CD8-positive, alpha-beta memory T cell (primary cell): Measurements from ENCODE around the gene NDUFS5. TPM values are rescaled to one million over a fixed set of nuclear protein-coding genes. Genes with fewer than 3 reads are reported as not detected.
"Not testable (repeated sequence)": the region's sequence is repeated elsewhere in the genome, so short reads cannot be mapped to it uniquely, and the experiment has no call there.

Experiments used
- CTCF ChIA-PET: fragments of 350-600 bp; sonication (Branson Sonifier 250); formaldehyde crosslinking; loops from one replicate; lab custom pipeline; 2021; ENCODE audit warnings: antibody characterized with exemption; lab: Charles Lee
- POLR2A ChIA-PET: fragments of 350-600 bp; sonication (Branson Sonifier 250); formaldehyde crosslinking; loops from one replicate; lab custom pipeline; 2021; ENCODE audit warnings: antibody characterized with exemption; lab: Charles Lee
- DNase-seq, 5 donors: peaks; one replicate each; pipeline versions ENCODE4 v3.0.0 to v3.0.0-alpha.2; 2020 to 2022; ENCODE audit warnings: mixed read lengths in 1 of 5
- H3K27ac ChIP-seq: one replicate; pipeline ENCODE4 v1.7.0; 2013; ENCODE audit warnings: low read depth, mild to moderate bottlenecking, low read length, moderate library complexity
- H3K27me3 ChIP-seq: 2 replicates; pipeline ENCODE4 v1.7.0; 2013; ENCODE audit warnings: low read length, mild to moderate bottlenecking; ENCODE audit not compliant: insufficient read depth, poor library complexity, severe bottlenecking
- H3K36me3 ChIP-seq: 2 replicates; pipeline ENCODE4 v1.7.0; 2013; ENCODE audit warnings: mild to moderate bottlenecking, low read length, moderate library complexity; ENCODE audit not compliant: insufficient read depth
- H3K4me1 ChIP-seq: 2 replicates; pipeline ENCODE4 v1.7.0; 2013; ENCODE audit warnings: mild to moderate bottlenecking, low read length, moderate library complexity; ENCODE audit not compliant: insufficient read depth
- H3K4me3 ChIP-seq: 2 replicates; pipeline ENCODE4 v1.7.0; 2013; ENCODE audit warnings: mild to moderate bottlenecking, low read length
- H3K9me3 ChIP-seq: 2 replicates; pipeline ENCODE4 v1.7.0; 2013; ENCODE audit warnings: mild to moderate bottlenecking, low read length
- H3K27ac Mint-ChIP-seq, 8 donors: one replicate each; pipeline ENCODE4 v1.8.0; 2020 to 2021; ENCODE audit warnings: mixed read lengths in 8 of 8, mild to moderate bottlenecking in 6 of 8, inconsistent platforms in 3 of 8, moderate library complexity in 3 of 8
- H3K27me3 Mint-ChIP-seq, 2 donors: one replicate each; pipeline ENCODE4 v1.8.0; 2020 to 2021; ENCODE audit warnings: mixed read lengths in 2 of 2, mild to moderate bottlenecking in 1 of 2, moderate library complexity in 1 of 2
- H3K36me3 Mint-ChIP-seq, 3 donors: one replicate each; pipeline ENCODE4 v1.8.0; 2020 to 2021; ENCODE audit warnings: mixed read lengths in 3 of 3, inconsistent platforms in 1 of 3, mild to moderate bottlenecking in 1 of 3
- H3K4me1 Mint-ChIP-seq, 3 donors: one replicate each; pipeline ENCODE4 v1.8.0; 2020 to 2021; ENCODE audit warnings: mixed read lengths in 3 of 3, inconsistent platforms in 1 of 3, mild to moderate bottlenecking in 1 of 3
- H3K4me3 Mint-ChIP-seq, 7 donors: one replicate each; pipeline ENCODE4 v1.8.0; 2020 to 2021; ENCODE audit warnings: mixed read lengths in 7 of 7, mild to moderate bottlenecking in 6 of 7, moderate library complexity in 4 of 7, inconsistent platforms in 2 of 7
- H3K9me3 Mint-ChIP-seq, 5 donors: one replicate each; pipeline ENCODE4 v1.8.0; 2020 to 2022; ENCODE audit warnings: mixed read lengths in 5 of 5, mild to moderate bottlenecking in 3 of 5, moderate library complexity in 2 of 5, inconsistent platforms in 1 of 5
- polyA plus RNA-seq: library from polyadenylated mRNA; unstranded; fragments of 300-500 nt; fragmentation: Illumina TruSeq; gene quantifications from one replicate; pipeline ENCODE4 v1.2.3, GENCODE V29; 2021
- total RNA-seq, 2 experiments: library from RNA; stranded (reverse); gene quantifications; one replicate each; pipeline ENCODE4 v1.2.3, GENCODE V29; 2021

The NDUFS5 gene
- total and polyA plus RNA-seq, 3 experiments from 2014 or later: 174 to 594 (median 192) TPM

- H3K9me3 Mint-ChIP-seq, POLR2A ChIA-PET, H3K4me3 Mint-ChIP-seq, H3K36me3 ChIP-seq, H3K27me3 Mint-ChIP-seq, CTCF ChIA-PET, H3K4me1 ChIP-seq, H3K4me1 Mint-ChIP-seq, H3K27ac ChIP-seq, H3K9me3 ChIP-seq, H3K27ac Mint-ChIP-seq, H3K27me3 ChIP-seq, H3K36me3 Mint-ChIP-seq, H3K4me3 ChIP-seq, DNase-seq: not testable (repeated sequence)
Observed at GRCh38 chr1:39071557-39071956, 45.4 kb downstream of the NDUFS5 start.

- Mint-ChIP-seq H3K4me3 (no peak overlapping the region), H3K4me1 (peaks cover 0 to 6% (median 6%) of the 10 kb centered on the region in 3 donors), H3K9me3 (peaks cover 0 to 7% (median 0%) of the 10 kb centered on the region in 5 donors), H3K36me3 (no peaks in the 10 kb centered on the region), H3K27ac (no peak overlapping the region), H3K27me3 (peaks cover 12% of the 10 kb centered on the region in 2 donors)
- H3K9me3 ChIP-seq: no peaks in the 10 kb centered on the region
- CTCF ChIA-PET: interaction anchor here (1.6 to 2.0 kb wide), 2 partner anchors 16 to 22 kb away, joined by 7 to 8 read pairs; no protein-coding TSS in a partner anchor
- peaks cover 7% of the 10 kb centered on the region for H3K27me3 ChIP-seq
- H3K4me1 ChIP-seq: no peaks in the 10 kb centered on the region
- H3K36me3 ChIP-seq: no peaks in the 10 kb centered on the region
- POLR2A ChIA-PET: no interaction called here
- H3K27ac ChIP-seq: no peak overlapping the region
- DNase-seq: no peak
- no peak overlapping the region for H3K4me3 ChIP-seq
Observed at GRCh38 chr1:39076127-39076798, 50.1 kb downstream of the NDUFS5 start.

- Histone ChIP-seq H3K27ac (no peak overlapping the region), H3K27me3 (peaks cover 7% of the 10 kb centered on the region), H3K4me1 (no peaks in the 10 kb centered on the region), H3K4me3 (no peak overlapping the region), H3K36me3 (no peaks in the 10 kb centered on the region), H3K9me3 (no peaks in the 10 kb centered on the region)
- Mint-ChIP-seq H3K27ac (no peak overlapping the region), H3K4me3 (no peak overlapping the region), H3K27me3 (peaks cover 12% of the 10 kb centered on the region in 2 donors), H3K4me1 (peaks cover 0 to 6% (median 6%) of the 10 kb centered on the region in 3 donors), H3K9me3 (peaks cover 0 to 2% (median 0%) of the 10 kb centered on the region in 5 donors), H3K36me3 (no peaks in the 10 kb centered on the region)
- DNase-seq: no peak
- CTCF ChIA-PET: interaction anchor here (1.6 to 2.0 kb wide), 2 partner anchors 15 to 21 kb away, joined by 7 to 8 read pairs; no protein-coding TSS in a partner anchor
- POLR2A ChIA-PET: no interaction called here
Observed at GRCh38 chr1:39076799-39077148, 50.6 kb downstream of the NDUFS5 start.

- DNase-seq: no peak
- H3K27ac ChIP-seq: no peak overlapping the region
- peaks cover 17% of the 10 kb centered on the region for H3K27me3 ChIP-seq
- H3K4me1 ChIP-seq: no peaks in the 10 kb centered on the region
- POLR2A ChIA-PET: no interaction called here
- Mint-ChIP-seq H3K27me3 (peaks cover 35 to 40% of the 10 kb centered on the region in 2 donors), H3K36me3 (no peaks in the 10 kb centered on the region), H3K4me3 (peak overlapping the region; percentile 40 to 82 (median 67)), H3K9me3 (no peaks in the 10 kb centered on the region), H3K4me1 (peaks cover 0 to 13% (median 12%) of the 10 kb centered on the region in 3 donors), H3K27ac (peak overlapping the region in 2 of 8 donors; percentile 19 to 36)
- H3K36me3 ChIP-seq: no peaks in the 10 kb centered on the region
- CTCF ChIA-PET: no interaction called here
- H3K9me3 ChIP-seq: no peaks in the 10 kb centered on the region
- no peak overlapping the region for H3K4me3 ChIP-seq
Observed at GRCh38 chr1:39080269-39080826, 54.2 kb downstream of the NDUFS5 start.

- Histone ChIP-seq H3K4me3 (no peak overlapping the region), H3K4me1 (no peaks in the 10 kb centered on the region), H3K27me3 (peaks cover 17% of the 10 kb centered on the region), H3K27ac (no peak overlapping the region), H3K36me3 (no peaks in the 10 kb centered on the region), H3K9me3 (no peaks in the 10 kb centered on the region)
- POLR2A ChIA-PET: no interaction called here
- Mint-ChIP-seq H3K4me1 (peaks cover 0 to 13% (median 12%) of the 10 kb centered on the region in 3 donors), H3K27ac (peak overlapping the region in 2 of 8 donors; percentile 19 to 36), H3K9me3 (no peaks in the 10 kb centered on the region), H3K36me3 (no peaks in the 10 kb centered on the region), H3K4me3 (peak overlapping the region in 5 of 7 donors; percentile 61 to 82 (median 76)), H3K27me3 (peaks cover 35 to 40% of the 10 kb centered on the region in 2 donors)
- DNase-seq: no peak
- CTCF ChIA-PET: no interaction called here
Observed at GRCh38 chr1:39080831-39081270, 54.7 kb downstream of the NDUFS5 start.

- Mint-ChIP-seq H3K9me3 (no peaks in the 10 kb centered on the region), H3K36me3 (no peaks in the 10 kb centered on the region), H3K4me3 (no peak overlapping the region), H3K27me3 (peaks cover 37 to 40% of the 10 kb centered on the region in 2 donors), H3K4me1 (peaks cover 0 to 13% (median 12%) of the 10 kb centered on the region in 3 donors), H3K27ac (no peak overlapping the region)
- CTCF ChIA-PET: no interaction called here
- Histone ChIP-seq H3K4me1 (no peaks in the 10 kb centered on the region), H3K4me3 (no peak overlapping the region), H3K9me3 (no peaks in the 10 kb centered on the region), H3K27me3 (peaks cover 17% of the 10 kb centered on the region), H3K27ac (no peak overlapping the region), H3K36me3 (no peaks in the 10 kb centered on the region)
- DNase-seq: peak in 1 of 5 donors; percentile 18
- POLR2A ChIA-PET: no interaction called here
Observed at GRCh38 chr1:39081271-39082009, 55.3 kb downstream of the NDUFS5 start.

GRCh38 chr1:39082010-39082799, 56.1 kb downstream of the NDUFS5 start:
- ChIA-PET POLR2A (no interaction called here), CTCF (interaction anchor here (1.1 to 2.1 kb wide), 2 partner anchors 10 to 17 kb away, joined by 3 to 10 read pairs; no protein-coding TSS in a partner anchor)
- Mint-ChIP-seq H3K9me3 (no peaks in the 10 kb centered on the region), H3K4me3 (peak overlapping the region; percentile 50 to 88 (median 73)), H3K36me3 (no peaks in the 10 kb centered on the region), H3K4me1 (peaks cover 0 to 13% (median 12%) of the 10 kb centered on the region in 3 donors), H3K27me3 (peaks cover 37 to 40% of the 10 kb centered on the region in 2 donors), H3K27ac (peak overlapping the region in 1 of 8 donors; percentile 45)
- H3K9me3 ChIP-seq: no peaks in the 10 kb centered on the region
- DNase-seq: no peak
- H3K36me3 ChIP-seq: no peaks in the 10 kb centered on the region
- no peak overlapping the region for H3K27ac ChIP-seq
- no peaks in the 10 kb centered on the region for H3K4me1 ChIP-seq
- peaks cover 17% of the 10 kb centered on the region for H3K27me3 ChIP-seq
- no peak overlapping the region for H3K4me3 ChIP-seq
